ENCODE results near the gene TBC1D14.
A peak's percentile ranks its signal among the peaks of the same experiment; 100 is the strongest.

Gene TBC1D14

DNA sequence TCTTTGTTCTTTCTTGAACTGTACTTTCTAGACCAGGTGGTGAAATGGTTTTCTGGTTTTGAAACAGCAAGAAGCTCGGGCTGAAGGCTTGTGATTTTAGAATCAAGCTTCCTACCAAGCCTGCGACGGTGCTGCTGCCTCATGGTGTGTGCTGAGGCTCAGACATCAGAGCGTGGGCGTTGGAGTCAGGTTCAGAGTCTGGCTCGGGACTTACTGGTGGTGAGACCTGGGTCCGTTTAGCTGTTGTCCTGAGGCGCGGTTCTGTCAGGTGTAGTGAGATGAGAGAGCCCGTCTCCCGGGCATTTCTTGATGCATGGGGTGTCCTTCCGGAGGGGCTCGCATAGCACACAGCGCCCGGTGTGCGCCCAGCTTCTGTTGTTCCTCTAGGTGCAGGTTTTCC, 113.9 kb downstream of the TBC1D14 start:
- no peak for DNase-seq (ENCODE audit: low read depth)

- DNase-seq (ENCODE audit: low read depth), result no peak
These were observed 114.3 kb downstream of the TBC1D14 start for GRCh38 chr4:7023901-7024300.

DNA sequence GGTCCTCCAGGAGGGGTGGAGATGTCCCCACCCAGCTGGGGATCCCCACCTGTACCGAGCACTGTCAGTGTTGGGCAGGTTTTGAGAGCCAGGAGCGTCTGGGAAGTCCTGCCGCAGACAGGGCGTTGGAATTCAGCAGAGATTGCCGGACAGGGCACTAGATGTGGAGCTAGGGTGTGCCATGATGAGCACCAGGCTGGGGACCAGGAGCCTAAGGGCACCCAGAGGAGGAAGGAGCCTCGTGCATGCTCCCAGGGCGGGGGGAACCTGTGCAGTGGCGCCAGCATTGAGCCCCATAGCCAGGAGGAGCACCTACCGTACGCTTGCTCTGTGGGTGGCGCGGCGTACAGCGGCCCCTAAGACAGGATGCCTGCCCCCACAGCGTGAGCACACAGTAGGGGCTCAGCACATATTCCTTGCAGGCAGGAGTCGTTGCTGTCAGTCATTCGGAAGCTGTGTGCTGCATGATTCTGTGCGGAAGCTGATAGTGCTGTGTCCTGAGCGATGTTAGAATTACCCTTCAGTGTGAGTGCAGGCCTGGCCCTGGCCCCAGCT, 114.8 kb downstream of the TBC1D14 start:
- no peak for DNase-seq (ENCODE audit: low read depth)

DNA sequence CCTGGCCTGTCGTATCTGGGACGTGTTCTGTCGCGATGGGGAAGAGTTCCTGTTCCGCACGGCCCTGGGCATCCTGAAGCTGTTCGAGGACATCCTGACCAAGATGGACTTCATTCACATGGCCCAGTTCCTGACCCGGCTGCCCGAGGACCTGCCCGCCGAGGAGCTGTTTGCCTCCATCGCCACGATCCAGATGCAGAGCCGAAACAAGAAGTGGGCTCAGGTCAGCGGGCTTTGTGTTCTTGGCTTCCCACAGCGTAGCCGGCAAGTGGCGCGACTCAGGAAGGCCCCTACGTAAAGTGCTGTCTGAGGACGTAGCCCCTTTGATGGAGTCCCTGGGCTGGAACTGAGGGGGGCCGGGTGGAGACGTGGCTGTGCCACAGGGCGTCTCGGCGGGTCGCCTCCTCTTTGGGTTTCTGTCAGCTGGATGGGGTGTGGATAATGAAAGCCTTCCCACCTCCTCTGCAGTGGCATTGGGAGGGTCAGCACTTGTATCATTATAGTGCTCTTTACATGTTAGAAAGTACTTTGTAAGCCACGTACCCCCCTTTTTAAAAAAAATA, 115.5 kb downstream of the TBC1D14 start:
- no peak for DNase-seq (ENCODE audit: low read depth)

DNA sequence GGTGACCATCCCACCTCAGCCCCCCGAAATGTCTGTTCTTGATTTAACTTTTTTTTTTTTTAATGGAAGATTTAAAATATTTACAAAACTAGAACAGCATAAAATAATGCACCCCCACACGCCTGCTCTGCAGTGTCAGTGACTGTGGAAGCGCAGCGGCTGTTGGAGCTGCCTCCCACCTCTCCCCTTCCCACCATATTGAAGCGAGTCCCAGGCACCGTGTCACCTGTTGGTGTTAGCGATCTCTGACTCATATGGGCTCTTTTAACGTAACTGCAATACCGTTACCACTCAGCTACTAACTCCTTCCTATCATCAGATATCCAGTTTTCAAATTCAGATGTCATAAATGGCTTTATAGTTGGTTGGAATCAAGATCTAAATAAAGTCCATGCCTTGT, 116.5 kb downstream of the TBC1D14 start:
- no peak for DNase-seq (ENCODE audit: low read depth)

DNA sequence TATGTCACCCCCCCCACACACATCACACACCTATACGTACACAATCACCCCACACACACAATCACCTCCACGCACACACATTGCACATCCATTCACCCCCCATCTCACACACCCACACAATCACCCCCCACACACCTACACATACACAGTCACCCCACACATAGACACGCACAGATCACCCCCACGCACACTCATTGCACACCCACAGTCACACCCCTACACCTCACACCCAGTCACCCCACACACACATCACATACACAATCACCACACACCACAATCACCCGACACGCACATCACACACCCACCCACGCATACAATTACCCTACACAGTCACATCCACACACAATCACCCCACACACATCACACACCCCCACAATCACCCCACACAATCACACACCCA, 117.7 kb downstream of the TBC1D14 start:
- no peak for DNase-seq (ENCODE audit: low read depth)

DNA sequence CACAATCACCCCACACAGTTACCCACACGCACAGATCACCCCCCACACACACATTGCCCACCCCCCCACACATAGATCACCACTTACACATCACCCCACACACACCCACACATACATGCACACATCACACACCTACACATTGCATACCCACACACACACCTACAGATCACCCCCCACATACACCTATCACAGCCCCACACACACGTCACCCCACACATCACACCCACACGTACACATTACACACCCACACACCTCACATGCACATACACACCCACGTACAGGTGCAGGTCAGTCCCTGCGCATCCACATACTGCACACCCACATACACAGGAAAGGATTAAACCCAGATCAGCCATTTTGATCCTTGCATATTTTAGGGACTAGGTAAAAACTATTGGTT, 118.3 kb downstream of the TBC1D14 start:
- no peak for DNase-seq (ENCODE audit: low read depth)

DNA sequence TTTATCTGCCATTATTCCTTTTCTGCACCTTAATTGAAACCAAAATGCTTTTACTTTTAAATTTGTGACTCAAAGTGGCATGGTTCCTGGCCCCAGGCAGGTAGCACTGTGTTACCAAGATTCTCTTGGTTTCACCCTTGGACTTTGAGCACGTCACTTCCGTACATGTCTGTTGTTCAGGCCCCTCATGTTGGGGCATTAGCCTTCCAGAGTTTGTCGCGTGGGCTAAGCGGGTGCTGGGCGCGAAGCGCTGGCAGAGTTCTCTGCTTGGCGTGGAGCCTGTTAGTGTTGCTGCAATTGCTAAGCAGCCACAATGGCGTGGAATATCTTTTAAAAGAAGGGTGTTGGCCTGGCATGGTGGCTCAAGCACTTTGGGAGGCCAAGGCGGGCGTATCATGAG, 119.6 kb downstream of the TBC1D14 start:
- DNase-seq (ENCODE audit: low read depth), result no peak

GRCh38 chr4:7029921-7030320, 120.3 kb downstream of the TBC1D14 start:
- no peak for DNase-seq (ENCODE audit: low read depth)

- no peak for DNase-seq (ENCODE audit: low read depth)
These were observed 121.2 kb downstream of the TBC1D14 start for GRCh38 chr4:7030856-7031255.

DNA sequence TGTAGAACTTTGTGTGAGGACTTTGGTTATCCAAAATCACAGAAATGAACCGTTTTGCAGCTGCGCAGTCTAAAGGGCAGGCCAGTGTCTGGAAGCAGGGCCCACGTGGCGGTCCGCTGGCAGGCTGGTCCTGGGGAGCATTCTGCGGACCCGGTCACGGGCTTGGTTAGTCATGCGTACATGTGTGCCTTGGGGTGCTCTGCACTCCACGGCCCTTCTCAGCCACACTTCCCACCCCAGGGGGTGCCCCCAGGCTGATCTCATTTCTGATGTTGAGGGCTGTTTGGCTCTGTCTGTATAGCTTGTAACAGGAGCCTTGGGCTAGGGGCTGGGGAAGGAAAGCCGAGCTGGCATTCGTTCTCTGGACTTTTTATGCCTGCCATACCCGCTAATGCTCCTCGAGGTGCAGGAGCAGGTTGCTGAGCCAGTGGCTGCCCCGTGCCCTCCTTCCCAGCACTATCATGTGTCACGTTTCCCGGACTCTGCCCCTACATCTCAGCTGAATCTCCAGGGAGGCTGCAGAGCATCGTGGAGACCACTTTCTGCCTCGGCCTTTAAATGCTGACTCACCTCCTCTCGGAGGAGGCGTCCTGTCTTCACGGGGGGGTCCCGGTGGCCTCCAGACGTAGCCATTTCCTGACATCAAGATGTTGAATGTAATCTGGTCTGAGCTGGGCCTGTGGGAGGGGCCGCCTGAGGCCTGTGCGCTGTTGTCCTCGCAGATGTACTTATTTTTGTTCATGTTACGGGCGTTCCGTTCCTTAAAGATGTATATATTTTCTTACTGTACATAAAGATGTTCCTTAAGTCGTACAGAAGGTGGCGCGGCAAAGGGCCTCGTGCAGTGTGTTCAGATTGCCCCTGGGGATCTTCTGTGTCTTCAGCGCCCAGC, 122.2 kb downstream of the TBC1D14 start:
- no peak for DNase-seq (ENCODE audit: low read depth)

- no peak for DNase-seq (ENCODE audit: low read depth)
These were observed 123.0 kb downstream of the TBC1D14 start for GRCh38 chr4:7032596-7032995.

GRCh38 chr4:7034262-7035081, 124.8 kb downstream of the TBC1D14 start:
- no peak for DNase-seq (ENCODE audit: low read depth)

DNA sequence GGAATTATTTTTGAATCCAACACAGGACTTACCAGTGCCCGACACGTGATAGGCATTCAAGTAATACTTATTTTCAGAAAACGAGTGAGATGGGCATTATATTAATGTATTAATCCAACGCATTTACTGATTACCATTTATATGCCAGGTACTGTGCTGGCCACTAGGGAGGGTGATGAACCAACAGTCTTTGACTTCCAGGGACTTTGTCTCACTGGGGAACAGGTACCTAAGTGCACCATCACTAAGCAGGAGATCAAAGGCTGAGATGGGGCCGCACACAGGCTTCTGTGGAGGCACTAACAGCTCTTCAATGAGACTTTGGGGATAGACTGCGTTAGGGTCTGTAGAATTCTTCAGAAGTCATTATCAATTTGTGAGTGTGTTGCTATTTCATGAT, 127.8 kb downstream of the TBC1D14 start:
- no peak for DNase-seq (ENCODE audit: low read depth)

GRCh38 chr4:7040765-7041164, 131.1 kb downstream of the TBC1D14 start:
- DNase-seq (ENCODE audit: low read depth), result no peak

DNA sequence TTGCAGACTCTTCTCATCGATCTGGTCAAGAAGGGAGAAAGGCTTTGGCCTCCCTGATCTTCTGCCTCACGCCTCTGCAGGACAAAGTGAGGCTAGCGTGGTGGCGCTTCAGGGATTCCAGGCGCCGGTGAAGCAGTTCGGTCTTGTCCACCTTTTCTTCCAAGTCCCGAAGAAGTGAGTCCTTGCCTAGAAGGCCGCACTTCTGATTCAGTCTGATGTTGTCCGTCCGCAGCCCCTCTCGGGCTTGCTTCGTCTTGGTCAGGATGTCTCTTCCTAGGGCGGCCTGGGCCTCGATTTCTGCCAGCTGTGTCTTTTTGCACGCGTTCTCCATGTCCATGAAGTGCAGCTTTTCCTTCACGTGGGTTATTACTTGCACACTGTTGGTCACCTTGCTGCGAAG, 131.6 kb downstream of the TBC1D14 start:
- DNase-seq (ENCODE audit: low read depth), result no peak

- no peak for DNase-seq (ENCODE audit: low read depth)
These were observed 132.3 kb downstream of the TBC1D14 start for GRCh38 chr4:7041801-7042502.

DNA sequence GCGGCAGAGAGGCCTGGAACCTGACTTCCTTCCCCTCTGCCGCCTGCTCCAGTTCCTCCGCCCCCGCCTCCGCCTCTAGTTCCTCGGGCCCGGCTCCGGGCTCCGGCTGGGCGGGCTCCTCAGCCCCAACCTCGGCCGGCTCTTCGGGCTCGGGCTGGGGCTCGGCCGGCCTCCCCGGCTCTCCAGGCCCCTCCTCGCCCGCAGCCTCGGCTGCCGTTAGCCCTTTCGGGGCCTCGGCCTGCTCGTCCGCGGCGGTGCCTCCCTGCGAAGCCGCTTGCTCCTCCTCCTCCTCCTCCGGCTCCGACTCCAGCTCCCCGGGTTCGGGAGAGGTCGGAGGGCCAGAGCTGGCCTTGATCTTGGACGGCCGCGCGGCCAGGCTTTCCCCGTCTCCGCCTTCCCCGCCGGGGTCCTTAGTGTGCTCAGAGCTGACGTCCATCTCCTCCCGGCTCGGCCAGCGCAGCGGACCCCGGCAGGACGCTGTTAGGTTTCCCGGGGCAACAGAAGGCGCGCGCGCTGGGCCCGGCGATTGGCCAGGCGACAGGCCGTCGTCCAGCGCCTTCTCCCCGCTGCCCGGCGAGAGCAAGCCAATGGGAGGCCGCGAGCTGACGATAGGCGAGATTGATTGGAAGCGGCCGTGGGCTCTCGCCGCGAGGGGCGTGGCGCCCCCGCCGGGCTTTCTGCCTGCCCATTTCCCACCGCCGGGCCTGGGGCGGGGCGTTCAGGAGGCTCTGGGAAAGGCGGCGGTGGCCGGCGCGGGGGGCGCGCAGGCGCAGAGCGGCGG, 133.1 kb downstream of the TBC1D14 start:
- peak; percentile 90 for DNase-seq (ENCODE audit: low read depth)

DNA sequence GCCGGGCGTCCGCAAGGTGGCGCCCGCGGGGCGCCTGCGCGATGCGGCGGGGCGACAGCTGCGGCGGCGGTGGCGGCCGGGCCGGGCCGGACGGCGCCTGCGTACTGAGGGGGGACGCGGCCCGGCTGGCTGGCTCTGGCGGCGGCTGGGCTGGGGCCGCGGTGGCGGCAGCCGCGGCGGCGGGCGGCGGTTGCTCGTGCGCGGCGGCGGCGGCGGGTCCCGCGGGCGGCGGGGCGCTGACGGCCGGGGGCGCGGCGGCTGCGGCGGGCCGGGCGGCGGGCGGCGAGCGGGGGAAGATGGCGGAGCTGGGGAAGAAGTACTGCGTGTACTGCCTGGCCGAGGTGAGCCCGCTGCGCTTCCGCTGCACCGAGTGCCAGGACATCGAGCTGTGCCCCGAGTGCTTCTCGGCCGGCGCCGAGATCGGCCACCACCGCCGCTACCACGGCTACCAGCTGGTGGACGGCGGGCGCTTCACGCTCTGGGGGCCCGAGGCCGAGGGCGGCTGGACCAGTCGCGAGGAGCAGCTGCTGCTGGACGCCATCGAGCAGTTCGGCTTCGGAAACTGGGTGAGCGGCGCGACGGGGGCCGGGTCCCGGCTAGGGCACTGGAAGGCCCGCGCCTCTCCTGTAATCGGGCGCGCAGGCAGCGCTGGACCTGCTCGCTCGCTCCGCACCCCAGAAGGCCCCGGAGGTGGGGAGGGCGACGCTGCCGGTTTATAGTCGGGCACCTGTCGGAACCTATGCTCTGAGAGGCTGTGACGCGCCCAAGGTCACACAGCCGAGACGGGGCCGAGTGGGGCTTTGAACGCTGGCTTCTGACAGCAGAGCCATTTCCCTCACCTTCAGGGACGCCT, 133.9 kb downstream of the TBC1D14 start, which contains the start of gene TADA2B:
TADA2B (plus strand) TSS at position 89 of the 853 bp plus-strand sequence; CDS start at position 297, 208 bp downstream.
- DNase-seq (ENCODE audit: low read depth), result peak; percentile 26

All from T-helper 22 cell (primary cell).